ENCODE measurements around the gene MCUB.
A peak's percentile ranks its signal among the peaks of the same experiment; 100 is the strongest.
"Not testable (repeated sequence)": the region's sequence is repeated elsewhere in the genome, so short reads cannot be mapped to it uniquely, and the experiment has no call there.

Gene MCUB

DNA sequence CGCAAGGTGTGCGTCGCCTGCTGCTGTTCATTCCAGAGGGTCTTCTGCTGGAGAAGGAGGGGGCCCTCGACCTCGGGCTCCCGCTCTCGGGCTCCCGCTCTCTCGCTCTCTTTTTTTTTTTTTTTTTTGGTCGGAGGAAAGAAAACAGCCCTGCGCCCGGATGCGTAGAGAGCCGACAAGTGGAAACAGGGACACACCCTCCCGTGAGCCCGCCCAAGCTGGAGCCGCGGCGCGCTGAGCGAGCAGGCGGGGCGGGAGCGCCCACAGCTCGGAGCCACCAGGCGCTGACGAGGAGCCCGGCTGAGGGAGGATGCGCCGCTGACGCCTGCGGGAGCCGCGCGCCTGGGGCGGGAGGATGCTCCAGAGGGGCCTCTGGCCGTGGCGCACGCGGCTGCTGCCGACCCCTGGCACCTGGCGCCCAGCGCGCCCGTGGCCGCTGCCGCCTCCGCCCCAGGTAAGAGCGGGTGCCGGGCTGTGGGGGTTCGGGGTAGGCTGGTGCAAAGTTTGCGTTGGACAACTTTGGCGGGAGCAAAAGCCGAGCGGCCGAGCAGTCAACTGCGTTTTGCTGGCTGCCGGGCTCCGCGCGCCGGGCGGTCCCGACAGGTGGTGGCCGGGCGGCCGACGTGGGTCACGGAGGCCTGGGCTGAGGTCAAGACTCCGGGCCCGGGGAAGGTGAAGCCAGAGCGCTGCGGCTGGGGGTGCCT lies at the start of gene MCUB:
MCUB (plus strand) TSS at position 264 of the 704 bp plus-strand sequence; CDS start at position 356, 92 bp downstream.
- Mint-ChIP-seq H3K9me3 (no peaks in the 10 kb centered on the region), H3K4me3 (peak within 1 kb of the TSS; percentile 84), H3K36me3 (ENCODE audit: low read depth) (peaks cover 15% of the 10 kb centered on the region), H3K27ac (peak within 1 kb of the TSS; percentile 92), H3K4me1 (ENCODE audit: low read depth) (peaks cover 29% of the 10 kb centered on the region), H3K27me3 (no peaks in the 10 kb centered on the region)
- intact Hi-C loops (cut with micrococcal nuclease) = loop anchor here (2.0 to 5.0 kb wide), 3 partner anchors 128 to 255 kb away; partner anchors contain the start of genes CASP6, GAR1 and SEC24B

- H3K27me3 Mint-ChIP-seq = no peaks in the 10 kb centered on the region
- H3K4me1 Mint-ChIP-seq (ENCODE audit: low read depth) = no peaks in the 10 kb centered on the region
- H3K36me3 Mint-ChIP-seq (ENCODE audit: low read depth) = peaks cover 89% of the 10 kb centered on the region
- no peaks in the 10 kb centered on the region for H3K9me3 Mint-ChIP-seq
- no peak overlapping the region for H3K27ac Mint-ChIP-seq
- H3K4me3 Mint-ChIP-seq = no peak overlapping the region
- intact Hi-C loops (cut with micrococcal nuclease) = no loop called here
These were observed 49.4 kb upstream of the MCUB start for GRCh38 chr4:109510687-109511086.

- H3K9me3 Mint-ChIP-seq = no peaks in the 10 kb centered on the region
- intact Hi-C loops (cut with micrococcal nuclease) = no loop called here
- peaks cover 87% of the 10 kb centered on the region for H3K36me3 Mint-ChIP-seq (ENCODE audit: low read depth)
- H3K4me3 Mint-ChIP-seq = no peak overlapping the region
- H3K27me3 Mint-ChIP-seq = no peaks in the 10 kb centered on the region
- H3K27ac Mint-ChIP-seq = no peak overlapping the region
- H3K4me1 Mint-ChIP-seq (ENCODE audit: low read depth) = no peaks in the 10 kb centered on the region
These were observed 48.6 kb upstream of the MCUB start for GRCh38 chr4:109511414-109511813.

GRCh38 chr4:109513368-109513767 lies 46.7 kb upstream of the MCUB start:
- peaks cover 86% of the 10 kb centered on the region for H3K36me3 Mint-ChIP-seq (ENCODE audit: low read depth)
- H3K9me3 Mint-ChIP-seq; intact Hi-C loops (cut with micrococcal nuclease); H3K27ac Mint-ChIP-seq; H3K4me3 Mint-ChIP-seq; H3K4me1 Mint-ChIP-seq (ENCODE audit: low read depth); H3K27me3 Mint-ChIP-seq: not testable (repeated sequence)

DNA sequence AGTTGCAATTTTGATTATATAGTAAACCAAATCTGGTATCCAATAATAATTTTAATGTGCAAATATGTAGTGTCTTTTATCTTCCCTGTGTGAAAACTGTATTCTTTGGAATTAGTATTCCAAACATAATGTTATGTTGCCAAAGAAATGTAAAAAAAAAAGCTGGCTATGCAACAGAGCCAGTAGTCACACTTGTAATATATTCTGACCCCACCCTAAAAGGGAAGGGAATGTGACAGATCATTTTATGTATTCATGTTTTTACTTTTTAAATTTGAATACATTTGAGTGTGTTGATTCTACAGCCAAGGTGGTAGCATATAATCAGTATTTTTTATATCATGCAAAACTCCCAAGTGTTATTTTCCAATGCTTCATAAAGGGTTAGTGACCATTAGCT lies 27.9 kb upstream of the MCUB start:
- no peaks in the 10 kb centered on the region for H3K4me1 Mint-ChIP-seq (ENCODE audit: low read depth)
- H3K36me3 Mint-ChIP-seq (ENCODE audit: low read depth) = peaks cover 94% of the 10 kb centered on the region
- H3K4me3 Mint-ChIP-seq = no peak overlapping the region
- intact Hi-C loops (cut with micrococcal nuclease) = loop anchor here (10.0 kb wide), 1 partner anchor 293 kb away; the partner anchor contains the start of gene RRH
- H3K9me3 Mint-ChIP-seq = no peaks in the 10 kb centered on the region
- no peaks in the 10 kb centered on the region for H3K27me3 Mint-ChIP-seq
- H3K27ac Mint-ChIP-seq = no peak overlapping the region

GRCh38 chr4:109545401-109545800 lies 14.6 kb upstream of the MCUB start:
- Mint-ChIP-seq H3K4me3 (no peak overlapping the region), H3K27ac (no peak overlapping the region), H3K27me3 (no peaks in the 10 kb centered on the region), H3K36me3 (ENCODE audit: low read depth) (peaks cover 48% of the 10 kb centered on the region), H3K4me1 (ENCODE audit: low read depth) (peaks cover 16% of the 10 kb centered on the region), H3K9me3 (no peaks in the 10 kb centered on the region)
- intact Hi-C loops (cut with micrococcal nuclease) = no loop called here

DNA sequence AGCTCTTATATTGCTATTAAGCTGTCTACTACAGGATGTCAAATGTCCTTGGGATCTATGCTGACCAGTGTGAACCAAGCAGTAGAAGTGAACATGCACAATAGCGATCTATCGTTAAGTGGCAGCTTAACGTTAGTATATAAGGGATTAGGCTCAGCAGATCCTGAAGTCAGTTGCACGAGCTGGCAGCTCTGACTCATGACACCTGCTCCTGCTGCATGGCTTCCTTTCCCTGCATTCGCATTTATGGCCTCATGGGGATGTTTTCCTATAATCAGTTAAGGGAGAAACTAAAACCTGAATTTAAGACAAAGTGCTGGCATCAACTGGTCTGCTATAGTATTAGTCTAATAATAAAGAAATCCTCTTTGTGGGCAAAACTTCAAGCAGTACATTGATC lies 12.7 kb upstream of the MCUB start:
- H3K4me3 Mint-ChIP-seq = no peak overlapping the region
- H3K27me3 Mint-ChIP-seq = no peaks in the 10 kb centered on the region
- no peak overlapping the region for H3K27ac Mint-ChIP-seq
- peaks cover 31% of the 10 kb centered on the region for H3K36me3 Mint-ChIP-seq (ENCODE audit: low read depth)
- intact Hi-C loops (cut with micrococcal nuclease) = no loop called here
- peaks cover 16% of the 10 kb centered on the region for H3K4me1 Mint-ChIP-seq (ENCODE audit: low read depth)
- H3K9me3 Mint-ChIP-seq = no peaks in the 10 kb centered on the region

DNA sequence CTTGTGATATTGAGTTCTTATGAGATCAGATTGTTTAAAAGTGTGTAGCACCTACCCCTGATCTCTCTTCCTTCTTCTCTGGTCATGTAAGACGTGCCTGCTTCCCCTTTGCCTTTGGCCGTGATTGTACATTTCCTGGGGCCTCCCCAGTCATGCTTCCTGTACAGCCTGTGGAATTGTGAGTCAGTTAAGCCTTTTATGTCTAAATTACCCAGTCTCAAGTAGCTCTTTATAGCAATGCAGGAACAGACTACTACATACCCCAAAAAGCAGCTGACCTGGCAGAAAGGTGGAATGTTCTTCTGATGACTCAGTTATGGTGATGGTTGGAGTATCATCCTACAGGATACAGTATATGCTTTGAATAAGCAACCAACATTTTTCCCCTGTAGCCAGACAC lies 11.4 kb upstream of the MCUB start:
- H3K27ac Mint-ChIP-seq = peak overlapping the region; percentile 68
- H3K27me3 Mint-ChIP-seq = no peaks in the 10 kb centered on the region
- intact Hi-C loops (cut with micrococcal nuclease) = no loop called here
- H3K4me3 Mint-ChIP-seq = no peak overlapping the region
- peaks cover 16% of the 10 kb centered on the region for H3K4me1 Mint-ChIP-seq (ENCODE audit: low read depth)
- H3K9me3 Mint-ChIP-seq = no peaks in the 10 kb centered on the region
- peaks cover 29% of the 10 kb centered on the region for H3K36me3 Mint-ChIP-seq (ENCODE audit: low read depth)

- no peak overlapping the region for H3K27ac Mint-ChIP-seq
- intact Hi-C loops (cut with micrococcal nuclease) = no loop called here
- no peaks in the 10 kb centered on the region for H3K27me3 Mint-ChIP-seq
- peaks cover 16% of the 10 kb centered on the region for H3K4me1 Mint-ChIP-seq (ENCODE audit: low read depth)
- no peak overlapping the region for H3K4me3 Mint-ChIP-seq
- H3K36me3 Mint-ChIP-seq (ENCODE audit: low read depth) = peaks cover 26% of the 10 kb centered on the region
- H3K9me3 Mint-ChIP-seq = no peaks in the 10 kb centered on the region
These were observed 7.8 kb upstream of the MCUB start for GRCh38 chr4:109552237-109552636.

- H3K27ac Mint-ChIP-seq = no peak overlapping the region
- no peak overlapping the region for H3K4me3 Mint-ChIP-seq
- no peaks in the 10 kb centered on the region for H3K27me3 Mint-ChIP-seq
- H3K9me3 Mint-ChIP-seq = no peaks in the 10 kb centered on the region
- peaks cover 26% of the 10 kb centered on the region for H3K36me3 Mint-ChIP-seq (ENCODE audit: low read depth)
- H3K4me1 Mint-ChIP-seq (ENCODE audit: low read depth) = peaks cover 9% of the 10 kb centered on the region
- intact Hi-C loops (cut with micrococcal nuclease) = no loop called here
These were observed 6.9 kb upstream of the MCUB start for GRCh38 chr4:109553130-109553529.

DNA sequence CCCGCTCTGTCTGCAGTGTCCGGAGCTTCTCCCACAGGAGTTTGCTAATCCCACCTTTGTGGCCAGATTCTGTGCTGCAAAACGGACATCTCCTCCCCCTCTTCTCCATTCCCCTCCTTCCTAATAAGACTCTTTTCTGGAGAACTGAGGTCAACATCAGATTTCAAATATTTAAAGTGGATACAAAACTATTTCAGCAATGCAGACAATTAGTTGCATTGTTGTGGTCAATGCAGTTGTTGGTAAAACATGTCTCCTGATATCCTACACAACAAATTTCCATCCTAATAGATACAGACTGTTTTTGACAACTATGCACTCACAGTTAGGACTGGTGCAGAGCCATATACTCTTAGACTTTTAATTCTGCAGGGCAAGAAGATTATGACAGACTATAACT lies 5.1 kb upstream of the MCUB start:
- Mint-ChIP-seq H3K4me1 (ENCODE audit: low read depth) (no peaks in the 10 kb centered on the region), H3K27me3 (no peaks in the 10 kb centered on the region), H3K9me3 (no peaks in the 10 kb centered on the region), H3K4me3 (no peak overlapping the region), H3K27ac (no peak overlapping the region), H3K36me3 (ENCODE audit: low read depth) (peaks cover 20% of the 10 kb centered on the region)
- intact Hi-C loops (cut with micrococcal nuclease) = no loop called here

- intact Hi-C loops (cut with micrococcal nuclease) = no loop called here
- H3K36me3 Mint-ChIP-seq (ENCODE audit: low read depth) = peaks cover 25% of the 10 kb centered on the region
- peaks cover 14% of the 10 kb centered on the region for H3K4me1 Mint-ChIP-seq (ENCODE audit: low read depth)
- H3K27ac Mint-ChIP-seq = no peak overlapping the region
- no peaks in the 10 kb centered on the region for H3K9me3 Mint-ChIP-seq
- H3K4me3 Mint-ChIP-seq = no peak overlapping the region
- no peaks in the 10 kb centered on the region for H3K27me3 Mint-ChIP-seq
These were observed 2.6 kb upstream of the MCUB start for GRCh38 chr4:109557433-109557832.

DNA sequence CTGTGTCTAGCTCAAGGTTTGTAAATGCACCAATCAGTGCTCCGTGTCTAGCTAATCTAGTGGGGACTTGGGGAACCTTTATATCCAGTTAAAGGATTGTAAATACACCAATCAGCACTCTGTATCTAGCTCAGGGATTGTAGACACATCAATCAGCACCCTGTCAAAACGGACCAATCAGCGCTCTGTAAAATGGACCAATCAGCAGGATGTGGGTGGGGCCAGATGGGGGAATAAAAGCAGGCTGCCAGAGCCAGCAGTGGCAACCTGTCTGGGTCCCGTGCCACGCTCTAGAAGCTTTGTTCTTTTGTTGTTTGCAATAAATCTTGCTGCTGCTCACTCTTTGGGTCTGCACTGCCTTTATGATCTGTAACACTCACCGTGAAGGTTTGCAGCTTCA lies 2.0 kb upstream of the MCUB start:
- peaks cover 20% of the 10 kb centered on the region for H3K4me1 Mint-ChIP-seq (ENCODE audit: low read depth)
- H3K9me3 Mint-ChIP-seq; H3K27me3 Mint-ChIP-seq; H3K4me3 Mint-ChIP-seq; intact Hi-C loops (cut with micrococcal nuclease); H3K27ac Mint-ChIP-seq: not testable (repeated sequence)
- peaks cover 20% of the 10 kb centered on the region for H3K36me3 Mint-ChIP-seq (ENCODE audit: low read depth)

GRCh38 chr4:109559625-109559982 lies 442 bp upstream of the MCUB start:
- Mint-ChIP-seq H3K27ac (peak overlapping the region; percentile 92), H3K4me1 (ENCODE audit: low read depth) (peaks cover 26% of the 10 kb centered on the region), H3K27me3 (no peaks in the 10 kb centered on the region), H3K4me3 (peak overlapping the region; percentile 84), H3K9me3 (no peaks in the 10 kb centered on the region), H3K36me3 (ENCODE audit: low read depth) (peaks cover 18% of the 10 kb centered on the region)
- intact Hi-C loops (cut with micrococcal nuclease) = no loop called here

Data from dendritic cell treated with granulocyte-macrophage colony-stimulating factor and Interleukin-4, amounts not matched to agents 40 ng/mL and 50 ng/mL, for 4 days (primary cell).